GM19193 (cell line): ENCODE data around the gene SMARCA2.

ENCODE experiments used
- POLR2A ChIP-seq: IDR thresholded peaks from 4 replicates; pipeline ENCODE4 v1.6.1; 2011; ENCODE audit not compliant: insufficient read depth, insufficient read length; ENCODE audit errors: extremely low read depth

The SMARCA2 gene

DNA sequence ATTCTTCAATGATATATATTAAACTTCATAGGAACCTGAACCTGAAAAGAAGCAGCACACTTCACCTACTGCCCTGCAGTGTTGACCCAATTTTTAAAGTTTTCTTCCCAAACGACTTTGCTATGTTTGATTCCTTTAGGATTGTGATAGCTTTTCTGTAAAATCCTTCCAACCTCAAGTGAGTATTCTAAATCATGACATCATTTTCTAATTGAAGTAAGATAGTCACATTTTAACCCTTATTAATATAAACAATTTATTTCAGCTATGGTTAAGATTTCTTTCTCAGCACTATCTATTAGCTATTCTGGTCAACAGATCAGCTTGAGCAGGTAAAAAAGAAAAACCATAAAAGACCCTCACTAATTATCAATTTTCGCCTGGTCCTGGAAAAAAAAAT, 162.0 kb downstream of the SMARCA2 start:
- no peak for TF ChIP-seq POLR2A

- no peak for TF ChIP-seq POLR2A
These were observed 163.0 kb downstream of the SMARCA2 start for GRCh38 chr9:2178034-2178734.

DNA sequence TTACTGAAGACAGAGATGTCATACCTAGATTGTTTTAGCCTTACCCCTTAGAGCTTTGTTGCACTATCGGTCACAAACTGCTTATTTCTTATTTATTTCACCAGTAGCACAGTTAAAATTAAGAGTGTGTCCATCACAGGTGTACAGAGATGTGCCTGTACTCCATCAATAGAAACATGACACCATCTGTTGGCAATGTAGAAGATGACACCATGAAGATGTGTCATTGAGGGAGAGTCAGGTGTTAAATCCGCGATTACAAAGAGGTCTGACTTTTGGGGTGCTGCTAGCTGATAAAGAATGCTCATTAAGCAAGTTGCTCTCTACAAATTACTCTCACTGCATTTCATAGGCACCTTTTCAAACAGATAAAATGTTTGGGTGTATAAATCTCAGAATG, 164.4 kb downstream of the SMARCA2 start:
- TF ChIP-seq POLR2A, result no peak

- no peak for TF ChIP-seq POLR2A
These were observed 165.0 kb downstream of the SMARCA2 start for GRCh38 chr9:2180154-2180553.

GRCh38 chr9:2180704-2181103, 165.6 kb downstream of the SMARCA2 start:
- TF ChIP-seq POLR2A, result no peak

- TF ChIP-seq POLR2A, result no peak
These were observed 166.6 kb downstream of the SMARCA2 start for GRCh38 chr9:2181792-2182191.

DNA sequence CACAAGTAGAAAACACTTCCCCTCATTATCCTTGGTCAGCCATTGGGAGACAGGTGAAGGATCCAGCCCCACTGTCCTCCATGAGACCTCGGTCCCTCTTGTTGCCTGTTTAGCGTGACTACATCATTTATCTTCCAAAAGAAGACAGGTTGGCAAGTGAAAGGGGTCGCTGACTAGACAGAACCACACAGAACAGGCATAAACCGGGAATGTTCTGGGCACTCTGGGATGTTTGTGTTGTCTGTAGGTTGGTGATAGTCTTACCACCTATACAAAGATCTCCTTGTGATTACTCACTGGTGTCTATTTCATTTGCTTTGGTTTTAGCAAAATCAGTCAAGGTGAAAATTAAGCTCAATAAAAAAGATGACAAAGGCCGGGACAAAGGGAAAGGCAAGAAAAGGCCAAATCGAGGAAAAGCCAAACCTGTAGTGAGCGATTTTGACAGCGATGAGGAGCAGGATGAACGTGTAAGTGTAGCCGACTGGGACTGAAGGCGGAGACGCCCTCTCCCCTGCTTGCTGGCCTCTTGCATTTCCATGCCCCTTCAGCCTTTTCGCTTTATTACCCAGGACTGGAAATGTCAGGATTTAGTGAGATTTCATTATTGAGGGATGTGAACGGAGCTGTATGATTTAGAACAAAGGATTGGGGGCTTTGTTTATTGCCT, 175.9 kb downstream of the SMARCA2 start:
- TF ChIP-seq POLR2A, result no peak

GRCh38 chr9:2191609-2191972, 176.4 kb downstream of the SMARCA2 start:
- no peak for TF ChIP-seq POLR2A

GRCh38 chr9:2192356-2192979, 177.3 kb downstream of the SMARCA2 start:
- no peak for TF ChIP-seq POLR2A

- no peak for TF ChIP-seq POLR2A
These were observed 178.4 kb downstream of the SMARCA2 start for GRCh38 chr9:2193552-2193951.

- no peak for TF ChIP-seq POLR2A
These were observed 180.1 kb downstream of the SMARCA2 start for GRCh38 chr9:2195211-2195610.

GRCh38 chr9:2196757-2197156, 181.6 kb downstream of the SMARCA2 start:
- no peak for TF ChIP-seq POLR2A

DNA sequence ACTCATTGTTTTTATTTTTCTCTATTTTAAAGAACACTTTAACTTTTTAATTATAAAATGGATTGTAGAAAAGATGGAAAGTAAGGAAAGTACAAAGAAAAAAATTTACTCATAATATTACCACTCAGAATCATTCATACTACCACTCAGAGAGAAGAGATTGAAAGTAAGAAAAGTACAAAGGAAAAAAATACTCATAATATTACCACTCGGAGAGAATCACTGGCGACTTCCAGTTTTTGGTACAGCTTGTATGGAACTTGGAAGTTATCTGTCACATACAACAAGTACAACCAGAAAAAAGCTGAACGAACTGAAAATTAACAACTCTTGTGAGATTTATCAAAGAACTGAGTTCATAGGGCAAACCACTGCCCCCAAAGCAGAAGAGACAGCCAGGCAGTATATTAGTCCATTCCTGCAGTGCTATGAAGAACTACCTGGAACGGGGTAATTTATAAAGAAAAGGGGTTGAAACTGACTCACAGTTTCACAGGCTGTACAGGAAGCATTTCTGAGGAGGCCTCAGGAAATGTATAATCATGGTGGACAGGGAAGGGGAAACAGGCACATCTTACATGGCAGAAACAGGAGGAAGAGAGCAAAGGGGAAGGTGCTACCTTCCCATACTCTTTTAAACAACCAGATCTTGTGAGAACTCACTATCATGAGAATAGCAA, 183.9 kb downstream of the SMARCA2 start:
- TF ChIP-seq POLR2A, result no peak

- TF ChIP-seq POLR2A, result no peak
These were observed 185.1 kb downstream of the SMARCA2 start for GRCh38 chr9:2199999-2200796.

DNA sequence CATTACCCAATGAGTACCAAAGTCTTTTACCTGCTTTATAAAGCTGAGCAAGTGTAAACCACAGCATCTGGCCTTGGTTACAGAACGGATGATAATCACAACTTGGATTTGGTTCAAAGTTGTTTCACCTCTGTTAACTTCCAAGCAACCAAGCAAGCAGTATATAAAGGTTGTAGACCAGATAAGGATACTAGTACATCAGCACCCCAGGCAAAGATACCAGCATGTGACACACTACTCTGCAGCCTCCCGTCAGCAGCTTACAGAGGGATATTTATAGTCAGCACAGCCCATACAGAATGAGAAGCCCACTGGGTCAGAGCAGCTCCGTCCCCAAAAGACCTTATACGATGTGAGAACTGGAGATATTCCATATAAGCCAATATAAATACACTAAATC, 193.3 kb downstream of the SMARCA2 start:
- no peak for TF ChIP-seq POLR2A
